ENCODE measurements around the gene OR2A5. TPM values are rescaled to one million over a fixed set of nuclear protein-coding genes. Genes with fewer than 3 reads are reported as not detected.
A peak's percentile ranks its signal among the peaks of the same experiment; 100 is the strongest.

The OR2A5 gene
- total and polyA plus RNA-seq, 9 donors: not detected

GRCh38 chr7:144024213-144024612, 24.5 kb upstream of the OR2A5 start:
- WGBS, 3 donors: 84 to 87% (median 86%) methylated on average over 3 of the region's 3 CpGs
- Histone ChIP-seq H3K27ac (no peak overlapping the region), H3K4me1 (ENCODE audit: insufficient read depth) (no peaks in the 10 kb centered on the region), H3K9me3 (no peaks in the 10 kb centered on the region), H3K27me3 (no peaks in the 10 kb centered on the region), H3K36me3 (no peaks in the 10 kb centered on the region), H3K4me3 (no peak overlapping the region)
- no peak for DNase-seq
- intact Hi-C loops (cut with DNase I): no loop called here
- TF ChIP-seq POLR2A (IDR thresholded peaks at IDR 0.05) (no peak), CTCF (IDR thresholded peaks at IDR 0.05) (no peak), EP300 (IDR thresholded peaks at IDR 0.05) (no peak)

- H3K9me3 ChIP-seq: no peaks in the 10 kb centered on the region
- no peaks in the 10 kb centered on the region for H3K36me3 ChIP-seq
- DNase-seq: no peak
- no peaks in the 10 kb centered on the region for H3K4me1 ChIP-seq (ENCODE audit: insufficient read depth)
- intact Hi-C loops (cut with DNase I): no loop called here
- WGBS, 3 donors: 60 to 68% (median 64%) methylated on average over 4 of the region's 4 CpGs
- no peak overlapping the region for H3K27ac ChIP-seq
- TF ChIP-seq EP300 (IDR thresholded peaks at IDR 0.05) (no peak), POLR2A (IDR thresholded peaks at IDR 0.05) (no peak), CTCF (IDR thresholded peaks at IDR 0.05) (no peak)
- H3K4me3 ChIP-seq: no peak overlapping the region
- H3K27me3 ChIP-seq: no peaks in the 10 kb centered on the region
These were observed 22.4 kb upstream of the OR2A5 start for GRCh38 chr7:144026203-144026883.

- 1 to 2% (median 1%) methylated on average over 3 of the region's 3 CpGs for WGBS, 3 donors
- intact Hi-C loops (cut with DNase I): no loop called here
- Histone ChIP-seq H3K36me3 (no peaks in the 10 kb centered on the region), H3K4me3 (no peak overlapping the region), H3K4me1 (ENCODE audit: insufficient read depth) (no peaks in the 10 kb centered on the region), H3K27me3 (no peaks in the 10 kb centered on the region), H3K27ac (no peak overlapping the region), H3K9me3 (no peaks in the 10 kb centered on the region)
- TF ChIP-seq CTCF (IDR thresholded peaks at IDR 0.05) (peak; percentile 28 to 63 (median 41)), EP300 (IDR thresholded peaks at IDR 0.05) (no peak)
- no peak for DNase-seq
These were observed 21.7 kb upstream of the OR2A5 start for GRCh38 chr7:144027070-144027469.

- WGBS, 3 donors: 69 to 79% (median 77%) methylated on average over 1 of the region's 1 CpG
- Histone ChIP-seq H3K27ac (no peak overlapping the region), H3K27me3 (no peaks in the 10 kb centered on the region), H3K4me3 (no peak overlapping the region), H3K4me1 (ENCODE audit: insufficient read depth) (no peaks in the 10 kb centered on the region), H3K9me3 (no peaks in the 10 kb centered on the region), H3K36me3 (no peaks in the 10 kb centered on the region)
- TF ChIP-seq POLR2A (IDR thresholded peaks at IDR 0.05) (no peak), EP300 (IDR thresholded peaks at IDR 0.05) (no peak), CTCF (IDR thresholded peaks at IDR 0.05) (no peak)
- DNase-seq: no peak
- intact Hi-C loops (cut with DNase I): no loop called here
These were observed 20.8 kb upstream of the OR2A5 start for GRCh38 chr7:144027974-144028373.

Measured in ovary (tissue), 9 donors.